Brain microvascular endothelial cell (primary cell): ENCODE data around the gene PADI1.

Source experiments
- DNase-seq: peaks from one replicate; pipeline ENCODE4 v3.0.0-alpha.2; 2020
- H3K27ac ChIP-seq: fragments of 250-450 bp; sonication (Bioruptor Pico); 2 replicates; pipeline ENCODE4 v1.5.1; 2020; ENCODE audit warnings: mild to moderate bottlenecking, moderate library complexity
- H3K27me3 ChIP-seq: fragments of 250-450 bp; sonication (Bioruptor Pico); replicated peaks from 2 replicates; pipeline ENCODE4 v1.5.1; 2020; ENCODE audit warnings: mild to moderate bottlenecking
- H3K36me3 ChIP-seq: fragments of 250-450 bp; sonication (Bioruptor Pico); replicated peaks from 2 replicates; pipeline ENCODE4 v1.5.1; 2020; ENCODE audit warnings: mild to moderate bottlenecking
- H3K4me3 ChIP-seq: 2 replicates; pipeline ENCODE4 v1.5.1; 2011; ENCODE audit warnings: low read depth, mild to moderate bottlenecking, control low read depth, low read length, moderate library complexity
- in situ Hi-C: cut with HindIII; loops from 2 replicates; pipeline ENCODE4 v1.10.0; 2017; ENCODE audit warnings: low sequenced_read_pairs, low pct_ligation_motif_present
- TF ChIP-seq, protein P1 (sequence below): IDR thresholded peaks from 2 replicates; pipeline ENCODE4 v1.5.1; 2011; ENCODE audit warnings: low read depth, mild to moderate bottlenecking, moderate library complexity, low read length, control low read depth, inconsistent platforms; ENCODE audit errors: missing control alignments

The PADI1 gene

DNA sequence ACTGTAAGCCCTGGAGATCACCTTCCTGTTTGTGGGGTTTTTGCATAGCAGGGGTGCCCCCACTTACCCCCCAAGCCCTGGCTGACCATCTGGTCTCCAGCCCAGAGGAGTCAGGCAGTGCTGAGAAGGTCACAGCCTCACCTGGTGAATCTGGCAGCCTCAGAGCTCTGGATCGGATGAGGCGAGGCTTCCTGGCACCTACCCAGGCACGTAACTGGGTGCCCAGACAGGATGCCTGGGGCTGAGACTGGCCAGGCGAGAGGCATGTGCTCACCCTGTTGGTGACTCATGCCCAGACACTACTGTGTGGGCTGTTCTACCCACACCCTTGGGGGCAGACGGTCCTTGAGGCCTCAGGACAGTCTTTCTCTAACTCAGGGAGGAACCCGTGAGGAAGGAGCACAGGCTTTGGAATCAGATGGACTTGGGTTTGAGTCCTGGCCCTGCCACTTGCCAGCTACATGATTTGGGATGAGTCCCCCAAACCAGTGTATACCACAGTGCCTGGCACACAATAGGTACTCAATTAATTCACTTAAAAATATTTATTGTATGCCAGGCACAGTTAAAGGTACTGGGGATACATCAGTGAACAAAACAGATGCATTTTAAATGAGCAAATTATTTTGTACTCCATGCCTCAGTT lies 28.9 kb downstream of the PADI1 start:
- TF ChIP-seq, protein P1, sequence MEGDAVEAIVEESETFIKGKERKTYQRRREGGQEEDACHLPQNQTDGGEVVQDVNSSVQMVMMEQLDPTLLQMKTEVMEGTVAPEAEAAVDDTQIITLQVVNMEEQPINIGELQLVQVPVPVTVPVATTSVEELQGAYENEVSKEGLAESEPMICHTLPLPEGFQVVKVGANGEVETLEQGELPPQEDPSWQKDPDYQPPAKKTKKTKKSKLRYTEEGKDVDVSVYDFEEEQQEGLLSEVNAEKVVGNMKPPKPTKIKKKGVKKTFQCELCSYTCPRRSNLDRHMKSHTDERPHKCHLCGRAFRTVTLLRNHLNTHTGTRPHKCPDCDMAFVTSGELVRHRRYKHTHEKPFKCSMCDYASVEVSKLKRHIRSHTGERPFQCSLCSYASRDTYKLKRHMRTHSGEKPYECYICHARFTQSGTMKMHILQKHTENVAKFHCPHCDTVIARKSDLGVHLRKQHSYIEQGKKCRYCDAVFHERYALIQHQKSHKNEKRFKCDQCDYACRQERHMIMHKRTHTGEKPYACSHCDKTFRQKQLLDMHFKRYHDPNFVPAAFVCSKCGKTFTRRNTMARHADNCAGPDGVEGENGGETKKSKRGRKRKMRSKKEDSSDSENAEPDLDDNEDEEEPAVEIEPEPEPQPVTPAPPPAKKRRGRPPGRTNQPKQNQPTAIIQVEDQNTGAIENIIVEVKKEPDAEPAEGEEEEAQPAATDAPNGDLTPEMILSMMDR: no peak
- in situ Hi-C loops: no loop called here
- DNase-seq: peak; percentile 64
- no peak overlapping the region for H3K4me3 ChIP-seq
- H3K27me3 ChIP-seq: no peaks in the 10 kb centered on the region
- H3K36me3 ChIP-seq: no peaks in the 10 kb centered on the region
- H3K27ac ChIP-seq: peak overlapping the region; percentile 63

DNA sequence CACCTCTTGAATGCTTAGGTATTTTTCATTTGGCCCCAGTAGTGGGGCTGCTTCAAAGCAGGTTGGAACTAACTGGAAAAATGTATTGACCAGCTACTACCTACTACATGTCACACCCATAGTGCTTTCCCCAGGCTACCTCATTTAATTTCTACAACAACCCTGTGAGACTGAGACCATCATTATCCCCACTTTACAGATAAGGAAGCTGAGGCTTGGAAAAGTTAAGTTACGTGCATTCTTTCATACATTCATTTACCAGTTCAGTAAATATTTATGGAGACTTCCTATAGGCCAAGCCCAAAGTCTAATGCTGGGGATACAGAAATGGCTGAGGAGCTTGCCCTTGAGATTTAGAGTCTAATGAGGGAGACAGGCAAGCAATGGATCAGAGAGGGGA lies 29.5 kb downstream of the PADI1 start:
- TF ChIP-seq, protein P1: no peak
- Histone ChIP-seq H3K36me3 (no peaks in the 10 kb centered on the region), H3K27me3 (no peaks in the 10 kb centered on the region), H3K4me3 (no peak overlapping the region), H3K27ac (no peak overlapping the region)
- in situ Hi-C loops: no loop called here
- no peak for DNase-seq

DNA sequence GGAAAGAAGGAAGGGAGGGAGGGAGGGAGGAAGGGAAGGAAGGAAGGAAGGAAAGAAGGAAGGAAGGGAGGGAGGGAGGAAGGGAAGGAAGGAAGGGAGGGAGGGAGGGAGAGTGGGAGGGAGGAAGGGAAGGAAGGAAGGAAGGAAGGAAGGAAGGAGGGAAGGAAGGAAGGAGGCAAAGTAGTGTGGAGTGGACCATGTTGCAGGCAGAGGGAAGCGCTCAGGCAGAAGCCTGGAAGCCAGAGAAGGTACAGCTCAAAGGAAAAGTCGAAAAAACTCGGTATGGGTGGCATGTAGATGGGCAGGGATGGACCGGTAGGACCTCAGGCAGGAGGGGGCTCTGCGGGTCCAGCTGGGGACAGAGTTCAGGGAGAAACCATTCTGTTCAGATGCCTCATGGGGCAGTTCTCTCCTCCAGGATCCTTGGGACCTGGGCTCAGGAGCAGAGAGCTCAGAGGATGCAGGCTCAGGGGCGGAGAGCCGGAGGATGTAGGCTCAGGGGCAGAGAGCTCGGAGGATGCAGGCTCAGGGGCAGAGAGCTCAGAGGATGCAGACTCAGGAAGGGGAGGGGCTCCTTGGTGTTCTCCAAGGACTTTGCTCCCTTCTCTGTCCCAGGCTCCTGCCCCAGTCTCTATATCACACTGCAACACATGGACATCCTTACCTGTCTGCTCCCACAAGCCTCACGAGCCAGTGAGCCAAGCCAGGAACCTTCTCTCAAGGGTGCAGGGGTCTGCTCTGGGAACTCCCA lies 30.4 kb downstream of the PADI1 start:
- TF ChIP-seq, protein P1: no peak
- Histone ChIP-seq H3K27me3 (no peaks in the 10 kb centered on the region), H3K27ac (no peak overlapping the region), H3K4me3 (no peak overlapping the region), H3K36me3 (no peaks in the 10 kb centered on the region)
- in situ Hi-C loops: no loop called here
- no peak for DNase-seq

DNA sequence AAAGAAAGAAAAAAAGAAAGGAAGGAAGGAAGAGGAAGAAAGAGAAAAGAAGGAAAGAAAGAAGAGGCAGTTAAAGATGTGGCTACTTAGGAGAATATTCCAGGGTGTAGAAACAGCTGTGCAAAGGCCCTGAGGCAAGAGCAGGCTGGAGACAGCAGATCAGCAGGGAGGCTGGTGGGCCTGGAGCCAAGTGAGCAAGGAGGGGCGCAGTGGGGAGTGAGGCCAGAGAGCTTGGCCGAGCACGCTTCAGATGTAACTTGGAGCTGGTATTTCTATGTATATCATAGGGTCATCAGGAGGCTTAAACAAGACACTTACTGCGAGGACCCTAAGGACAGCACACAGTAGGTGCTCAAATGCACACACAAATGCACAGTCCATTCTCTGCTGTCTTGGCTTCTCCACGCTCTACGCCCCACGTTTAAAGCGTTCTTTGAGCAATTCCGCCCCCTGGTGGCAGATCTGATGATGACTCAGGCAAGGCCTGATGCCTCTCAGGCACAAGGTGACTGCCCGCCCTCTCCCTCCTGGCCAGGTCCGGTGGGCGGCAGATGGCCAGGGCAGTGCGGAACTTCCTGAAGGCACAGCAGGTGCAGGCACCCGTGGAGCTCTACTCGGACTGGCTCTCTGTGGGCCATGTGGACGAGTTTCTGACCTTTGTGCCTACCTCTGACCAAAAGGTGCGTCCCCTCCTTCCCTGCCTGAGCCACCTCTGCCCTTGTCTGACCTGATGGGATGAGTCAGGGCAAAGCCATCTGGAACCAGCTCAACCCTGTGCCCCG lies 32.0 kb downstream of the PADI1 start:
- no peaks in the 10 kb centered on the region for H3K27me3 ChIP-seq
- DNase-seq: peak; percentile 75
- H3K36me3 ChIP-seq: no peaks in the 10 kb centered on the region
- TF ChIP-seq, protein P1: peak; percentile 83
- no peak overlapping the region for H3K27ac ChIP-seq
- no peak overlapping the region for H3K4me3 ChIP-seq
- in situ Hi-C loops: no loop called here

DNA sequence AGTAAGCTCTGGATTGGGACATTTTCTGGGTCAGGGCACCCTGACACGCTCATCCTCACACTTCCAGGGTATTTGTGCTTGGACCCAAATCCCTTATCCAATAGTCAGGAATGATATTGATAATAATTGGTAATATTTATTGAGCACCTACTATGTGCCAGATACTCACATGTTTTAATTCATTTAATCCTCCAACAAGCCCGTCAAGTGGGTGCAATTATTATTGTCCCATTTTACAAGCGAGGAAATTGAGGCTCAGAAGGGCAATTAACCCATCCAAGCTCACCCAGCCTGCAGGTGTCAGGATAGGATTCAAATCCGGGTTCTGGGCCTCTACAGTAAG lies 32.6 kb downstream of the PADI1 start:
- Histone ChIP-seq H3K27me3 (no peaks in the 10 kb centered on the region), H3K4me3 (no peak overlapping the region), H3K27ac (no peak overlapping the region), H3K36me3 (no peaks in the 10 kb centered on the region)
- TF ChIP-seq, protein P1: no peak
- in situ Hi-C loops: no loop called here
- no peak for DNase-seq
